ENCODE results near the gene GPC6.
"Not testable (repeated sequence)": the region's sequence is repeated elsewhere in the genome, so short reads cannot be mapped to it uniquely, and the experiment has no call there.

GPC6 gene

DNA sequence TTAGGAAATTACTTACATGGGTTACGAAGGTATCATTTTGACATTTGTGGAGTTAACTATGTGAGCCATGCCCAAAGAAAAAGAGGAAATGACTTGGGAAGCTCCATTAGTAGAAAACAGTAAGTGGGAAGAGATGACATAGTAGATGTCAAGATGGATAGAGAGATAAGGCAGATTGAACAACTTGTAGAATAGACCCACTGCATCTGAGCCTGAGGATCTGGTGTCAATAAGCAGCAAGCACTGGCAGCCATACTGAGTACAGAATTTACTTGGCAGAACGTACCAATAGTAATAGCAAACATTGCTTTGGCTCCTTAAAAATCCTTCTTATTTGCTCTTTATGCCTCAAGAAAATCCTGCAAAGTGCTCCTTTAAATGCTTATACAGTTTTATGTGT, 203.8 kb downstream of the GPC6 start:
- no peak for DNase-seq (ENCODE audit: low read depth)

GRCh38 chr13:93435651-93436050, 209.0 kb downstream of the GPC6 start:
- DNase-seq (ENCODE audit: low read depth) = no peak

GRCh38 chr13:93437081-93437480, 210.5 kb downstream of the GPC6 start:
- no peak for DNase-seq (ENCODE audit: low read depth)

GRCh38 chr13:93446238-93446637, 219.6 kb downstream of the GPC6 start:
- no peak for DNase-seq (ENCODE audit: low read depth)

GRCh38 chr13:93450191-93450621, 223.6 kb downstream of the GPC6 start:
- no peak for DNase-seq (ENCODE audit: low read depth)

- DNase-seq (ENCODE audit: low read depth) = no peak
Measured at GRCh38 chr13:93450761-93451160, 224.2 kb downstream of the GPC6 start.

- DNase-seq (ENCODE audit: low read depth) = not testable (repeated sequence)
Measured at GRCh38 chr13:93454676-93455235, 228.1 kb downstream of the GPC6 start.

DNA sequence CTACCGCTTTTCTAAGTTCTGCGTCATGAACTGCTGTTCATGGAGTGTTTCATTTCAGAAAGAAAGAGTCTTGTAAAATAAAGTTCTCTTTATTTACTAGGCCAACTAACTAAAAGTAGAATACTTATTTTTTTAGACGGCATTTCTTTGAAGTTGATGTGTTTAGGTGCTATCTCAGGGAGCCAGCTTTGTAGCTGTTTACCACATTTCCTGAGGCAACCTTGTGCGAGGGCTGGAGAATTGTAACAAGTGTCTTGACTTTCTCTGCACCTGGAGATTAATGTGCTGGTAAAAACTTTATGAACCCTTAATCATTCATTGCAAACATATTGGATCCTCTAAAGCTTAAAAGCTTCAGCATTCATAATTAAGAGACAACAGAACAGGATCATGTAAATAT, 229.3 kb downstream of the GPC6 start:
- no peak for DNase-seq (ENCODE audit: low read depth)

DNA sequence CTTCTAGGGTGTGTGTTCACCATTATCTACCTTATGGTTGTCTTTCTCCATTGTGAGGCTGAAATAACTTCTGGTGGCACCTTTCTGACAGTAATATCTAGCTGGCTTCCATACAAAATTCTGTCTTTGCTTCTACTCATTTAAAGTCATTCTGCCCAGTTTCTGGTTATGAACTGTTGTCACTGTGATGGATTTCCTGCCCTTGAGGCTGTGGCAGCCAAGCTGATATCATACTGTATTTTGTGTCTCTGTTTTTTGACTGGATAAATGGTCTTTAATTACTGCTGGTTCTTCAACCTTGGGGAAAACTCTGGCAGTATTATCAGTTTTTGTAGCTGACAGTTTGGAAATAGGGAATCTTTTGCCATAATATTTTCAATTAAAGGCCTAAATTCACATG, 233.4 kb downstream of the GPC6 start:
- no peak for DNase-seq (ENCODE audit: low read depth)

DNA sequence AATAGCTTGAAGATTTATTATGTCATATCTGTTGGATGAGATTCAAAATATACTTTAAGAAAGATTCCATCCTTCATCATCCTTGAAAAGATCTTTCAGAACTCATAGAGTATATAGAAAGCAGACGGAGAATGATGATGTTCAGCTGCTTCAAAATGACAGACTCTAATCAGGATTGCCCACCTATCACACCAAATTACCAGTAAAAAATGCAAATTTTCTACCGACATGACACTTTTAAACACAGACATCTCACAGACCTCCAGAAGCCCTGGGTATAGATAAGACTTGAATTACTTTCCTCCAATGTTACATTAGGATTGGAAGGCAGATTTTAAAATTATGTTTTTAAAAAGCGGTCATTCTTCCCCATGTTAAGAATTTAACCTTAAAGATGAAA, 235.5 kb downstream of the GPC6 start:
- DNase-seq (ENCODE audit: low read depth) = no peak

- no peak for DNase-seq (ENCODE audit: low read depth)
Measured at GRCh38 chr13:93466502-93467036, 240.0 kb downstream of the GPC6 start.

- DNase-seq (ENCODE audit: low read depth) = no peak
Measured at GRCh38 chr13:93467175-93467574, 240.6 kb downstream of the GPC6 start.

DNA sequence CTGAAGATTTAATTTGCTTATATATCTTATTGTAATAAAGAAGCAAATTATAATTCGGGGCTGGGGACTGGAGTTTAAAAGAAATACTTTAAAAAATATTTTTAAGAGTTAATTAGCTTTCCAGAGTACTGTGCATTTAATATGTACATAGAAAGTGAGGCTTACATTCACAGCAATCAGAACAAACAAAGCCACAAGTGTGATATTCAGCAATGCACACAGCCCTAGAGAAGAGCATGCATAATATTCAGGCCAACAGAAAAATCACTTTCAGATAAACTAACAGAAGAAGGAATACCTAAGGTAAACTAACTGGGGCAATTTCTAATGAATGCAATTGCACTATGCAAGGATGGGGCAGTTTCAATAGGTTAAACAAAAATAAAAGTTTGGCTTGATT, 241.8 kb downstream of the GPC6 start:
- no peak for DNase-seq (ENCODE audit: low read depth)

- no peak for DNase-seq (ENCODE audit: low read depth)
Measured at GRCh38 chr13:93472296-93472695, 245.7 kb downstream of the GPC6 start.

GRCh38 chr13:93472814-93473296, 246.2 kb downstream of the GPC6 start:
- DNase-seq (ENCODE audit: low read depth) = no peak

GRCh38 chr13:93473441-93474270, 247.0 kb downstream of the GPC6 start:
- DNase-seq (ENCODE audit: low read depth) = no peak

DNA sequence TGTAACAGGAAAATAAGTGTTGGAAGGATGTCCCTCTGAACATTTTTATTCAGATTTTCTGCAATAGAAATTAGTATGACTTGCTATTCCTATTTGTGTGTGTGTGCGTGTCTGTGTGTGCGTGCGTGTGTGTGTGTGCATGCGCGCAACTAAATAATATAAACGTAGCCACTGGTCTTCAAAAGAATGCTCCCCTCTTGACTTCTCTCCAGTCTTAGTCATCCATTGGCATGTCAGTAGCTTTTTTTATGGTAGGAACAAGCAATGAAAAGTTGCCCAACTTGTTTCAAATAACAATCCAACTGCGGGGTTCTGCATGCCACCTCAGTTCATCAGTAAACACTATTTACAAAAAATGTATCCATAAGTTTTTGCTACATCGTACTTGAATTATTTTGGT, 249.6 kb downstream of the GPC6 start:
- DNase-seq (ENCODE audit: low read depth) = no peak

GRCh38 chr13:93477238-93477637, 250.6 kb downstream of the GPC6 start:
- no peak for DNase-seq (ENCODE audit: low read depth)

DNA sequence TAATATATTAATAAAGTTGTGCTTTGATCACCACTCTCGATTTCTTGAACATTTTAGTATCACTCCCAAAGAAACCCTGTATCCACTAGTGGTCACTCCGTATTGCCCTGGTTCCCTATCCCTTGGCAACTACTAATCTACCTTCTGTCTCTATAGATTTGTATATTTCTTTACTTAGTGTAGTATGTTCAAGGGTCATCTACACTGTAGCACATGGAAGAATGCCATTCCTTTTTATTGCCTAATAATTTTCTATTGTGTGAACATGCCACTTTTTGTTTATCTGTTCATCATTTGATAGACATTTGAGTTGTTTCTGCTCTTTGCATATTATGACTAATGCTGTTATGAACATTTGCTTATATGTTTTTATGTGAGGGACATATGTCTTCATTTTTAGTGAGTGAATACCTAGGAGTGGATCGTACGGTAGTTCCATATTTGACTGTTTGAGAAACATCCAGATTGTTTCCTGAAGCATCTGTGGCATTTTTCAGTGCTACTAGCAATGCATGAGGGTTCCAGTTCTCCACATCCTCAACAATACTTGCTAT, 254.0 kb downstream of the GPC6 start:
- DNase-seq (ENCODE audit: low read depth) = no peak

DNA sequence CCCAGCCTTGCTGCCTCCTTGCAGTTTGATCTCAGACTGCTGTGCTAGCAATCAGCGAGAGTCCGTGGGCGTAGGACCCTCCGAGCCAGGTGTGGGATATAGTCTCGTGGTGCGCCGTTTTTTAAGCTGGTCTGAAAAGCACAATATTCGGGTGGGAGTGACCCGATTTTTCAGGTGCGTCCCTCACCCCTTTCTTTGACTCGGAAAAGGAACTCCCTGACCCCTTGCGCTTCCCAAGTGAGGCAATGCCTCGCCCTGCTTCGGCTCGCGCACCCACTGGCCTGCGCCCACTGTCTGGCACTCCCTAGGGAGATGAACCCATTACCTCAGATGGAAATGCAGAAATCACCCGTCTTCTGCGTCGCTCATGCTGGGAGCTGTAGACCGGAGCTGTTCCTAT, 269.5 kb downstream of the GPC6 start:
- DNase-seq (ENCODE audit: low read depth) = not testable (repeated sequence)

DNA sequence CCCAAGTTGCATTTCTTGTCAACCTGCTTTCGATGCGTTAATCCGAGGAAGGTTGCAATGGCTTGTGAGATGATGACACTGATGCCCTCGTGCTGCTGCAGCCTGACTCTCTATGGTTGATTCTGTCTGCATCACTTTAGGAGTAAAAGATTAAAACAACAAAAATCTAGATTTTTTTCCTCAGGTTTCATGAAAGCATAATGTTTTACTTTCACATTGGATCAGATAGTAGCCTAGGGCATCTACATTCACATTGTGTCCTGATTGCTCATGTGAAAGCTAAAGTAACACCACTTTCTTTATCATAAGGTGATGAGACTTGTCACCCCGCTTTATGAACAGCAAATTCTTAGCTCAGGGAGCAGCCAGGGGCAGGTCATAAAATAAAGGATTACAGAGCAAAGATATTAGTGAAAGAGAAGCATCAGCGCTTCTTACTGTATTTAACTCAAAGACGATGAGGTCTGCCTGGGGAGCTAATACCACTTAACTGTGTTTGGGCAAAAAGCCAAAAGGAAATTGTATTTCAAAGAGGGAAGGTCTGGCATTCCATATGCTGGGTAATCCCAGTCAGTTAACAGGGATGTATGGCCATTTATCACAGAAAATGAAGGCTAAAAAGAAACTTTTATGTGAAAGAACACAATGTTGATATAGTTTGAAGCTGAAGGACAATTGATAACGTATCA, 270.5 kb downstream of the GPC6 start:
- no peak for DNase-seq (ENCODE audit: low read depth)

DNA sequence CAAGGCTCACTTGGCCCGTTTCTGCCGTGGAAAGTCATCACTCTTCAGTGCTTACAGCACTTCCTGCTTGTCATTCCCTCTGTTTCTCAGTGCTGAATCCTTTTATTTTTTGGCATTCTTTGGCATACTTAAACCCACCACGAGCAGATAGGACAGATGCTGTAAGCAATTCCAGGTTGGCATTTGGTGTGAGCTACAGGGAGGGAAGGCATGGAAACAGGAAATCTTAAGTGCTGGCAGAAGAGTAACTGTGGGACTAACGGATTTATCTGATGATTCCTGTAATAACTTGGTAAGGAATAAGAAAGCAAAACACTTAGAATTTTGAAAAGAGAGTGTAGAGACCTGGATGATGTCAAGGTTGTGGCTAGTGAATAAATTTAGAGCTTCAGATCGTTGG, 273.4 kb downstream of the GPC6 start:
- no peak for DNase-seq (ENCODE audit: low read depth)

GRCh38 chr13:93502071-93502470, 275.5 kb downstream of the GPC6 start:
- no peak for DNase-seq (ENCODE audit: low read depth)

All from stimulated activated CD8-positive, alpha-beta memory T cell treated with anti-CD3 and anti-CD28 coated beads, Interleukin-12 subunit alpha, Interleukin-12 subunit beta, amount 100 ng/mL, for 1 hour (primary cell).